Measurements from ENCODE around the gene PPFIBP1.

PPFIBP1 gene

DNA sequence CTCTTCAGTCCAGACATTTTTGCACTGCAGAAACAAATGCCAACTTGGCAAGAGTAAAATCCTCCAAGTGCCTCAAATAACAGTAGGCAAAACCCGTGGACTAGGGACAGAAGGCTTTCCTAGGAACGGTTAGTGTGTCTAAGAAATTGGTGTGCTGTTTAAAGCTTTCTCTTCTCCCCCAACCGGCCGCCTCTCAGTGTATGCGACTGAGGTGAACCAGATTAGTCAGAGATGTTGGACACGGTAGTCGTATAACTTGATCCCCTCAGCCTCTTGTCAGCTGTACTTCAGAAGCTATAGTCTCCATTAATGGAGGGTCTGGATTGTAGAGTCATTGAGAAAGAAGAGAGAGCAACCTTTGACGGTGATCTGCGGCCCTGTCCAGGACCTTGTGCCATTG lies 21.7 kb downstream of the PPFIBP1 start:
- TF ChIP-seq, protein P1, sequence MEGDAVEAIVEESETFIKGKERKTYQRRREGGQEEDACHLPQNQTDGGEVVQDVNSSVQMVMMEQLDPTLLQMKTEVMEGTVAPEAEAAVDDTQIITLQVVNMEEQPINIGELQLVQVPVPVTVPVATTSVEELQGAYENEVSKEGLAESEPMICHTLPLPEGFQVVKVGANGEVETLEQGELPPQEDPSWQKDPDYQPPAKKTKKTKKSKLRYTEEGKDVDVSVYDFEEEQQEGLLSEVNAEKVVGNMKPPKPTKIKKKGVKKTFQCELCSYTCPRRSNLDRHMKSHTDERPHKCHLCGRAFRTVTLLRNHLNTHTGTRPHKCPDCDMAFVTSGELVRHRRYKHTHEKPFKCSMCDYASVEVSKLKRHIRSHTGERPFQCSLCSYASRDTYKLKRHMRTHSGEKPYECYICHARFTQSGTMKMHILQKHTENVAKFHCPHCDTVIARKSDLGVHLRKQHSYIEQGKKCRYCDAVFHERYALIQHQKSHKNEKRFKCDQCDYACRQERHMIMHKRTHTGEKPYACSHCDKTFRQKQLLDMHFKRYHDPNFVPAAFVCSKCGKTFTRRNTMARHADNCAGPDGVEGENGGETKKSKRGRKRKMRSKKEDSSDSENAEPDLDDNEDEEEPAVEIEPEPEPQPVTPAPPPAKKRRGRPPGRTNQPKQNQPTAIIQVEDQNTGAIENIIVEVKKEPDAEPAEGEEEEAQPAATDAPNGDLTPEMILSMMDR (IDR thresholded peaks at IDR 0.05): no peak

DNA sequence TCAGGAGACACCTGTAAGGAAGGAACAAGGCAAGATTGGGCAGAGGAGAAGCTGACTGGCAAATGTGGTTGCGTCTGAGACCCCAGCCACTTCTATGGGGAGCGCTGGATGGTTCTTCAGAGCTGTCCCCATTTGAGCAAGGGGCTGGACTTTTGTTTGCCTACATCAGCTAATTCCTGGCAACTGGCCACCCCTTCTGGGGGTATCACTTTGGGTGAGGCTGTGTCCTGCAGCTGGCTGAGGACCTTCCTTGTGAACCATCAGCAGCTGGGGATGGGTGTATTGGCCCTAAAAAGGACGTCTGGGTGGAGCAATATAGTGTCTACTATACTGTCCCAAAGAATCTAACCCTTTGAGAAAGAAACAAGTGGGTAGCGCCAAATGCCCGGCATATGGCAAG lies 23.6 kb downstream of the PPFIBP1 start:
- TF ChIP-seq, protein P1 (IDR thresholded peaks at IDR 0.05): no peak

- TF ChIP-seq, protein P1 (IDR thresholded peaks at IDR 0.05): no peak
Observed at GRCh38 chr12:27548301-27549199, 24.5 kb downstream of the PPFIBP1 start.

- TF ChIP-seq, protein P1 (IDR thresholded peaks at IDR 0.05): no peak
Observed at GRCh38 chr12:27549236-27549800, 25.3 kb downstream of the PPFIBP1 start.

DNA sequence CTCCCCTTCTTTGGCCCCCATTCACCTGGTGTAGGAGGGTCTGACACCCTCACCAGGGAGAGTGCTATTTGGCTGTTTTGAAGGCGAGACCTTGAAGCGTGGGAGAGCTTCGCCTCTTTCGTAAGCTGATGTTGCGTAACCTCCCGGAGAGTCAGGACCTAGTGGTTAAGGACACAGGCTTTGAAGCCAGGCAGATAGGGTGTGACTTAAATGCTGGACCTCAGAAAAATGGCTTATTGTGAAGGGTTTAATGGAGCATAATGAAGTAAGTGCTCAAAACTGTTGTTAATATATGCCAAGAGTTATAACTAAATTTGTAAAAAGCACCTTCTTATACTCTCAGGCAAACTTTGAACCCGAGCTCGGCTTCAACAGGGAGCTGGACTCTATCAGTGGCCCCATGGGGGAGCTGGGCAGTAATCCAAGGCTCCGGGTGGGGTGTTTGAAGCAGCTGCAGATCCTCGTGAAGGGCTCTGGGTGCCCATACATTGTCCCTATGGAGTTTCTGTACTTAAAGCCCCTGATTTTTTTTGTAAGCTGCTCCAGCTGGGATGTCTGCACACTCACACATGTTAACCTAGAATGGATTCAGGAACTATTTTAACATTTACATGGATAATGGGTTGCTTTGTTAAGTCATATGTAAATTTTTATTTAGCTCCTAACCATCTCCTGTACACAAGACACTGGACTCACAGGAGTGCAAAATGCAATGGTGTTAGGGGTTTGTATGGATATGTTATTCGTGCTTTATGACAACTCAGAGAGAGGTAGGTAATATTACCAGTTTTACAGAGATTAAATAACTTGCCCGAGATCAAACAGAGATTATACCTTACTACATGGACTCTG lies 26.0 kb downstream of the PPFIBP1 start:
- TF ChIP-seq, protein P1 (IDR thresholded peaks at IDR 0.05): no peak

- TF ChIP-seq, protein P1 (IDR thresholded peaks at IDR 0.05): no peak
Observed at GRCh38 chr12:27550653-27550975, 26.6 kb downstream of the PPFIBP1 start.

DNA sequence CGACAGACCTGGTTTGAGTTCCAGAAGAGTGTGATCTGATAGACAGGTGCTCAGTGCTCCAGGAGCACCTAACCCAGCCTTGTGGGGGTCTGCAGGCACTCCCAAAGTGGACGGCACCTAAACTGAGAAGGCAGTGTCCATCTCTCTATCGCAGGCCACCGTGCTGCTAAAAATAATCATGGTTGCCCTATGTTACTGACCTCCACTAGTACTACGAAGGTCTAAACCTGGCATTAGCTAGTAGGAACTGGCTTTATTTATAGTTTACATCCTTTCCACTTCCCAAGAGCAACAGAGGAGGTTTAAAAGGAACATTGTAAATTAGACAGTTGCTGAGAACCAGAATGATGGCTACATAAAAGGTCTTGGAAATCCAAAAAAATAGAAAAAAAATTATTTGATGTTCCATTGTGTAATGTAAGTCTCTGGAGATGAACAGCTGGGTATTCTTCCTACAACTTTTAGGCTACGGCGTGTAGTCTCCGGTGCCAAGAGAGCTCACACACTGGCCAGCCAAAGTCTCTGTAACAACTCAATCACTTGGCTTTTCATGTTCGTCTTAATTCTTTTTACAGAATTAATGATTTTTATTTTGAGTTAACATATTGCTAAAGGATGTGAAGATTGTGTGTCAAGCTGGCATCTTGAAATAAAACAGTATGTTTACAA lies 27.3 kb downstream of the PPFIBP1 start:
- TF ChIP-seq, protein P1 (IDR thresholded peaks at IDR 0.05): no peak

Measured in LNCAP (cell line).